Measurements from ENCODE around the gene PLAGL2. TPM values are rescaled to one million over a fixed set of nuclear protein-coding genes. Genes with fewer than 3 reads are reported as not detected.

The PLAGL2 gene
- total RNA-seq, 8 experiments from 2014 or later: 2.7 to 9.6 (median 7.1) TPM

GRCh38 chr20:32227744-32228688 lies 20.5 kb upstream of the PLAGL2 start:
- H3K27ac ChIP-seq: no peak overlapping the region
- in situ Hi-C loops (cut with MboI; ENCODE audit: low pct_unique_long_range_greater_than_20kb in 2 of 9, low sequenced_read_pairs in 9 of 9, unreplicated experiment in 9 of 9): loop anchor here in 1 of 9 experiments (25.0 kb wide), 1 partner anchor 91 kb away; no protein-coding TSS in a partner anchor
- whole genome bisulfite sequencing, 10 experiments: 80 to 97% (median 92%) methylated on average over 2 to 14 of the region's 22 CpGs; no CpG with 5 or more reads in 2 of the 10 experiments
- H3K4me3 ChIP-seq: no peak overlapping the region
- ATAC-seq (replicated peaks in 6 of 8): no peak
- H3K4me1 ChIP-seq (replicated peaks in 1 of 2): no peaks in the 10 kb centered on the region

DNA sequence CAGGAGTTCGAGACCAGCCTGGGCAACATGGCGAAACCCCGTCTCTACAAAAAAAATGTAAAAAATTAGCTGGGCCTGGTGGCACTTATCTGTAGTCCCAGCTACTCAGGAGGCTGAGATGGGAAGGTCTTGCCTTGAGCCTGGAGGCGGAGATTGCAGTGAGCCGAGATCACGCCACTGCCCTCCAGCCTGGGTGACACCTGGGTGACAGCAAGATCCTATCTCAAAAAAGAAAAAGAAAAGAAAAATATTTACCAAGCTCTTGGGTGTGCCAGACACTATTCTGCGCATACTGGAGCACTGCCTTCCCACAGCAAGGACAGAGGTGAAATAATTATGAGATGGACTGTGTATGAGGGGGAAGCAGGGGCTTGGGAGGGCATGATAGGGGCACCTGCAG lies 19.8 kb upstream of the PLAGL2 start:
- 92 to 100% (median 100%) methylated on average over 1 to 7 of the region's 7 CpGs; no CpG with 5 or more reads in 2 of the 10 experiments for WGBS, 10 experiments
- in situ Hi-C loops (cut with MboI; ENCODE audit: low pct_unique_long_range_greater_than_20kb in 2 of 9, low sequenced_read_pairs in 9 of 9, unreplicated experiment in 9 of 9): loop anchor here in 1 of 9 experiments (25.0 kb wide), 1 partner anchor 90 kb away; no protein-coding TSS in a partner anchor
- no peak overlapping the region for H3K27ac ChIP-seq
- H3K4me1 ChIP-seq (replicated peaks in 1 of 2): no peaks in the 10 kb centered on the region
- H3K4me3 ChIP-seq: no peak overlapping the region
- ATAC-seq (replicated peaks in 6 of 8): no peak

GRCh38 chr20:32226391-32226790 lies 18.8 kb upstream of the PLAGL2 start:
- ATAC-seq (replicated peaks in 6 of 8): no peak
- Histone ChIP-seq H3K4me3 (no peak overlapping the region), H3K4me1 (replicated peaks in 1 of 2) (no peaks in the 10 kb centered on the region), H3K27ac (no peak overlapping the region)
- in situ Hi-C loops (cut with MboI; ENCODE audit: low pct_unique_long_range_greater_than_20kb in 2 of 9, low sequenced_read_pairs in 9 of 9, unreplicated experiment in 9 of 9): loop anchor here in 1 of 9 experiments (25.0 kb wide), 1 partner anchor 89 kb away; no protein-coding TSS in a partner anchor
- WGBS, 10 experiments: 100% methylated on average over 1 of the region's 1 CpG; no CpG with 5 or more reads in 8 of the 10 experiments

DNA sequence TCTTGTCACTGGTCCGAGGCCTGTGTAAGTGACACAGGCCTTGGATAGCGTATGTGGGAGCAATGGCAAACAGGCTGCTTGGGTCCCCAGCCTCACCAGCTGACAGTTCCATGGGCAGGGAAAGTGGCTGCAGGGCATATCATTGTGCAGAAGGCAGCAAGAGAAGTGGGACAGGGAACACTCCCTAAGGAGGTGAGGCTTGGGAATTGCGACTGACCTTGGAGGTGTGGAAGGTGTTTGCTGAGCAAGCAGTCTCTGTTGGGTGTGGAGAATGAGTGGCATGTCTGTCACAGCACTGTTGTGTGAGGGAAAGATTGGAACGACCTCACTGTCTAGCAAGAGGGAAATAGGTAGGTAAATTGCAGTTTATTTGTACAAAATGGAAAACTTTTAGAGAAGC lies 16.9 kb upstream of the PLAGL2 start:
- Histone ChIP-seq H3K4me1 (replicated peaks in 1 of 2) (no peaks in the 10 kb centered on the region), H3K27ac (no peak overlapping the region), H3K4me3 (no peak overlapping the region)
- WGBS, 10 experiments: 70 to 100% (median 92%) methylated on average over 1 to 4 of the region's 4 CpGs; no CpG with 5 or more reads in 2 of the 10 experiments
- in situ Hi-C loops (cut with MboI; ENCODE audit: low pct_unique_long_range_greater_than_20kb in 2 of 9, low sequenced_read_pairs in 9 of 9, unreplicated experiment in 9 of 9): no loop called here
- ATAC-seq (replicated peaks in 6 of 8): no peak

GRCh38 chr20:32218156-32218900 lies 10.8 kb upstream of the PLAGL2 start:
- WGBS, 10 experiments: 83 to 100% (median 100%) methylated on average over 1 to 5 of the region's 5 CpGs

GRCh38 chr20:32216179-32217142 lies 8.9 kb upstream of the PLAGL2 start:
- 88 to 100% (median 95%) methylated on average over 1 to 9 of the region's 13 CpGs; no CpG with 5 or more reads in 2 of the 10 experiments for WGBS, 10 experiments
- in situ Hi-C loops (cut with MboI; ENCODE audit: low pct_unique_long_range_greater_than_20kb in 2 of 9, low sequenced_read_pairs in 9 of 9, unreplicated experiment in 9 of 9): no loop called here
- no peak for ATAC-seq (replicated peaks in 6 of 8)
- no peak overlapping the region for H3K27ac ChIP-seq
- H3K4me1 ChIP-seq (replicated peaks in 1 of 2): no peaks in the 10 kb centered on the region
- no peak overlapping the region for H3K4me3 ChIP-seq

More at GRCh38 chr20:32218156-32218900, 10.8 kb upstream of the PLAGL2 start:
- Histone ChIP-seq H3K4me1 (replicated peaks in 1 of 2) (no peaks in the 10 kb centered on the region), H3K4me3 (no peak overlapping the region), H3K27ac (no peak overlapping the region)
- in situ Hi-C loops (cut with MboI; ENCODE audit: low pct_unique_long_range_greater_than_20kb in 2 of 9, low sequenced_read_pairs in 9 of 9, unreplicated experiment in 9 of 9): no loop called here
- no peak for ATAC-seq (replicated peaks in 6 of 8)

- H3K4me1 ChIP-seq (replicated peaks in 1 of 2): no peaks in the 10 kb centered on the region
- no peak overlapping the region for H3K27ac ChIP-seq
- no peak overlapping the region for H3K4me3 ChIP-seq
- in situ Hi-C loops (cut with MboI; ENCODE audit: low pct_unique_long_range_greater_than_20kb in 2 of 9, low sequenced_read_pairs in 9 of 9, unreplicated experiment in 9 of 9): no loop called here
- no peak for ATAC-seq (replicated peaks in 6 of 8)
- WGBS, 10 experiments: 95 to 100% (median 100%) methylated on average over 1 to 3 of the region's 3 CpGs; no CpG with 5 or more reads in 2 of the 10 experiments
Observed at GRCh38 chr20:32215729-32216128, 8.2 kb upstream of the PLAGL2 start.

DNA sequence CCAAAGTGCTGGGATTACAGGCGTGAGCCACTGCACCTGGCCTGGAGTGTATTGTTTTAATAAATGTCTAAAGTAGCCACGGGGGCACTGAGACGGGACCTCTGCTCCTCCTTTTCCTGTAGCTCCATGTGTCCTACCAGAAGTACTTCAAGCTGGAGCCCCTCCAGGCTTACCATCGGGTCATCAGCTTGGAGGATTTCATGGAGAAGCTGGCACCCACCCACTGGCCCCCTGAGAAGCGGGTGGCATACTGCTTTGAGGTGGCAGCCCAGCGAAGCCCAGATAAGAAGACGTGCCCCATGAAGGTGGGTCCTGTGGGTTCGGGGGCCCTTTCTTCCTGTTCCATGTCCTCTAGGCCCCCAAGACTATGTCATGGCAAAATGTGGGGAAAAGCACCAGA lies 7.6 kb upstream of the PLAGL2 start:
- no peaks in the 10 kb centered on the region for H3K4me1 ChIP-seq (replicated peaks in 1 of 2)
- WGBS, 10 experiments: 84 to 100% (median 100%) methylated on average over 1 to 4 of the region's 8 CpGs; no CpG with 5 or more reads in 5 of the 10 experiments
- in situ Hi-C loops (cut with MboI; ENCODE audit: low pct_unique_long_range_greater_than_20kb in 2 of 9, low sequenced_read_pairs in 9 of 9, unreplicated experiment in 9 of 9): no loop called here
- ATAC-seq (replicated peaks in 6 of 8): no peak
- H3K4me3 ChIP-seq: no peak overlapping the region
- H3K27ac ChIP-seq: no peak overlapping the region

DNA sequence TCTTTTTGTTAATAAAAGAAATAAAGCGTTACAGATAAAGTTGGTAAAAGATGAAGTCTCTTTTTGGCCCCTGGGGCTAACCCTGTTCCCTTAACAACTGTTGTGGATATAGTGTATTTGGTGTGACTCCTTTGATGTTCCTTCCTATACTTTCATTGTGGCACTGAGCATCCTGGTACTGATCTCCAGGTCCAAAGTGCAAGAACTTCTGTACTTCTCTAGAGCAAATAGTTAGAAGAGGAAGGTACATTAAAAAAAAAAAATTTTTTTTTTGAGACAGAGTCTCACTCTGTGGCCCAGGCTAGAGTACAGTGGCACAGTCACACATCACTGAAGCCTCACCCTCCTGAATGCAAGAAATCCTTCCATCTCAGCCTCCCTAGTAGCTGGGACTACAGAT lies 6.3 kb upstream of the PLAGL2 start:
- no peak overlapping the region for H3K4me3 ChIP-seq
- H3K27ac ChIP-seq: no peak overlapping the region
- peaks cover 0 to 2% of the 10 kb centered on the region in 2 donors for H3K4me1 ChIP-seq (replicated peaks in 1 of 2)
- 86 to 100% (median 100%) methylated on average over 1 of the region's 1 CpG; no CpG with 5 or more reads in 3 of the 10 experiments for WGBS, 10 experiments
- in situ Hi-C loops (cut with MboI; ENCODE audit: low pct_unique_long_range_greater_than_20kb in 2 of 9, low sequenced_read_pairs in 9 of 9, unreplicated experiment in 9 of 9): no loop called here
- no peak for ATAC-seq (replicated peaks in 6 of 8)

- H3K27ac ChIP-seq: no peak overlapping the region
- H3K4me3 ChIP-seq: no peak overlapping the region
- in situ Hi-C loops (cut with MboI; ENCODE audit: low pct_unique_long_range_greater_than_20kb in 2 of 9, low sequenced_read_pairs in 9 of 9, unreplicated experiment in 9 of 9): no loop called here
- ATAC-seq (replicated peaks in 6 of 8): no peak
- WGBS, 10 experiments: 40 to 100% (median 86%) methylated on average over 1 to 7 of the region's 9 CpGs
- H3K4me1 ChIP-seq (replicated peaks in 1 of 2): peaks cover 17 to 26% of the 10 kb centered on the region in 2 donors
Observed at GRCh38 chr20:32209850-32210605, 2.5 kb upstream of the PLAGL2 start.

DNA sequence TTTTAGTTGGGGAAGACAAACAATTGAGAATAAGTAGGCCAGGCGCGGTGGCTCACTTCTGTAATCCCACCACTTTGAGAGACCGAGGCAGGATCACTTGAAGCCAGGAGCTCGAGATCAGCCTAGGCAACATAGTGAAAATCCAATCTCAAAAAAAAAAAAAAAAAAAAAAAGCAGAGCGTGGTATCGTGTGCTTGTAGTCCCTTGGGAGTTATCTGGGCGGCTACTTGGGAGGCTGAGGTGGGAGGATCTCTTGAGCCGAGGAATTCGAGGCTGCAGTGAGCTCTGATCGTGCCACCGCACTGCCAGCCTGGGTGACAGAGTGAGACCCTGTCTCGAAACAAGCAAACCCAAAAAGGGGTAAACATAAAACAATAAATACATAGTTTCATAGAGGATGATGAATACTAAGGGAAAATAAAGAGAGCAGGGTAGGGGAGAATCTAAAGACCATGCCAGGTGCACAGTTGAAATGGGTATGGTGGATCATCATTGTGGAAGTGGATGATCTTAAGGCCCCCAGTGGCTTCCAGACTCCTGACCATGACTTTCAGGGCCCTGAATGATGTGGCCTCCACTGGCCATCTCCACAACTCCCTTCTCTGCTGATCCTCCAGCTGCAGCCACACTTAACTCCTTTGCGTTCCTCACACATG lies 1.1 kb upstream of the PLAGL2 start:
- 18 to 100% (median 64%) methylated on average over 1 to 10 of the region's 13 CpGs for WGBS, 10 experiments
- in situ Hi-C loops (cut with MboI; ENCODE audit: low pct_unique_long_range_greater_than_20kb in 2 of 9, low sequenced_read_pairs in 9 of 9, unreplicated experiment in 9 of 9): no loop called here

More for the DNA sequence above, 1.1 kb upstream of the PLAGL2 start:
- Histone ChIP-seq H3K4me3 (peak overlapping the region; percentile 56 to 91 (median 72)), H3K4me1 (replicated peaks in 1 of 2) (peaks cover 31 to 40% of the 10 kb centered on the region in 2 donors), H3K27ac (no peak overlapping the region)
- ATAC-seq (replicated peaks in 6 of 8): no peak
